Panc1 (cell line): ENCODE measurements around the gene SPIN2A. TPM values are rescaled to one million over a fixed set of nuclear protein-coding genes. Genes with fewer than 3 reads are reported as not detected.
"Not testable (repeated sequence)": the region's sequence is repeated elsewhere in the genome, so short reads cannot be mapped to it uniquely, and the experiment has no call there.

Experiments used
- ATAC-seq: fragments of 200-7000 bp; cut with Tn5 transposase; 2 replicates; pipeline ENCODE4 v1.9.1; 2020; ENCODE audit warnings: mild to moderate bottlenecking, moderate library complexity
- BruUV-seq: library from RNA; stranded (reverse); fragments of 400-500 nt; replicated peaks from 2 replicates; lab custom pipeline; 2021; lab: Mats Ljungman, UMichigan
- CTCF ChIA-PET: fragments of 300-600 bp; sonication (Branson Sonifier 250); formaldehyde crosslinking; loops from one replicate; lab custom pipeline; 2022; ENCODE audit warnings: antibody characterized with exemption; lab: Charles Lee
- POLR2A ChIA-PET: fragments of 300-600 bp; sonication (Branson Sonifier 250); formaldehyde crosslinking; loops from one replicate; lab custom pipeline; 2022; ENCODE audit warnings: antibody characterized with exemption; lab: Charles Lee
- DNase-seq: peaks from one replicate; pipeline ENCODE4 v3.0.0-alpha.2; 2010; ENCODE audit warnings: low read depth, low spot score
- H3K27ac ChIP-seq: 2 replicates; pipeline ENCODE4 v1.5.1; 2011; ENCODE audit warnings: mild to moderate bottlenecking, low read length, inconsistent platforms
- H3K27me3 ChIP-seq: fragments of 200-500 bp; sonication (Bioruptor generic); 2 replicates; pipeline ENCODE4 v1.6.0; 2014; ENCODE audit warnings: low read length, inconsistent platforms; ENCODE audit not compliant: control insufficient read depth, insufficient read depth
- H3K36me3 ChIP-seq: fragments of 200-500 bp; sonication (Bioruptor generic); 2 replicates; pipeline ENCODE4 v1.5.1; 2014; ENCODE audit warnings: inconsistent platforms, mild to moderate bottlenecking, low read length, moderate library complexity; ENCODE audit not compliant: control insufficient read depth, insufficient read depth
- H3K4me1 ChIP-seq: 2 replicates; pipeline ENCODE4 v1.5.1; 2011; ENCODE audit warnings: inconsistent platforms, mild to moderate bottlenecking, low read length, moderate library complexity; ENCODE audit not compliant: control insufficient read depth, insufficient read depth
- H3K4me3 ChIP-seq, 2 experiments: 2 replicates each; pipeline ENCODE4 v1.5.1; 2011 to 2012; ENCODE audit warnings: low read depth in 2 of 2, low read length in 2 of 2, mild to moderate bottlenecking in 2 of 2, inconsistent platforms in 1 of 2, moderate library complexity in 1 of 2
- H3K9me3 ChIP-seq: fragments of 200-500 bp; sonication (Bioruptor generic); 2 replicates; pipeline ENCODE4 v1.5.1; 2014; ENCODE audit warnings: low read depth, mild to moderate bottlenecking, inconsistent platforms, low read length, moderate library complexity; ENCODE audit not compliant: control insufficient read depth, insufficient read depth
- POLR2AphosphoS5 ChIP-seq: IDR thresholded peaks from 2 replicates; pipeline ENCODE4 v1.6.1; 2012; ENCODE audit warnings: mild to moderate bottlenecking, low read depth, low read length, moderate library complexity
- SIN3A ChIP-seq: IDR thresholded peaks from 2 replicates; pipeline ENCODE4 v1.6.1; 2012; ENCODE audit warnings: low read depth, mild to moderate bottlenecking, low read length, moderate library complexity, borderline replicate concordance; ENCODE audit not compliant: insufficient read depth
- TCF7L2 ChIP-seq: IDR thresholded peaks from 2 replicates; pipeline ENCODE4 v1.6.1; 2011; ENCODE audit warnings: mild to moderate bottlenecking, low read depth, low read length, inconsistent platforms
- in situ Hi-C: cut with HindIII; loops from 2 replicates; pipeline ENCODE4 v1.10.0; 2016; ENCODE audit warnings: low sequenced_read_pairs, low pct_unique_long_range_greater_than_20kb
- intact Hi-C: fragments of 100-400 bp; cut with micrococcal nuclease; formaldehyde crosslinking; loops from one replicate; pipeline ENCODE4 v1.10.0; 2022; ENCODE audit not compliant: unreplicated experiment
- total RNA-seq: library from RNA; stranded (reverse); gene quantifications from one replicate; pipeline ENCODE4 v1.2.1, GENCODE V29; 2021; ENCODE audit not compliant: unreplicated experiment
- TF ChIP-seq, protein P1 (sequence below): fragments of 450-650 bp; IDR thresholded peaks from 2 replicates; pipeline ENCODE4 v1.5.1; 2017; ENCODE audit warnings: mild to moderate bottlenecking
- TF ChIP-seq, protein P2 (sequence below), 2 experiments: IDR thresholded peaks; 2 replicates each; pipeline ENCODE4 v1.6.1; 2011 to 2012; ENCODE audit warnings: low read depth in 2 of 2, control low read depth in 1 of 2, low read length in 1 of 2, mild to moderate bottlenecking in 1 of 2, moderate library complexity in 1 of 2; ENCODE audit not compliant: insufficient read depth in 1 of 2

The SPIN2A gene
- total RNA-seq, 1 experiment from 2014 or later: 1.3 TPM

GRCh38 chrX:57155171-57155570, 18.0 kb upstream of the SPIN2A start:
- no peak for ATAC-seq
- ChIA-PET CTCF (no interaction called here), POLR2A (no interaction called here)
- DNase-seq: no peak
- Histone ChIP-seq H3K27ac (no peak overlapping the region), H3K4me1 (no peaks in the 10 kb centered on the region), H3K27me3 (no peaks in the 10 kb centered on the region), H3K4me3 (no peak overlapping the region), H3K36me3 (no peaks in the 10 kb centered on the region), H3K9me3 (no peaks in the 10 kb centered on the region)
- in situ Hi-C loops: no loop called here
- TF ChIP-seq SIN3A (no peak), TCF7L2 (no peak), POLR2AphosphoS5 (no peak)
- TF ChIP-seq, protein P1, sequence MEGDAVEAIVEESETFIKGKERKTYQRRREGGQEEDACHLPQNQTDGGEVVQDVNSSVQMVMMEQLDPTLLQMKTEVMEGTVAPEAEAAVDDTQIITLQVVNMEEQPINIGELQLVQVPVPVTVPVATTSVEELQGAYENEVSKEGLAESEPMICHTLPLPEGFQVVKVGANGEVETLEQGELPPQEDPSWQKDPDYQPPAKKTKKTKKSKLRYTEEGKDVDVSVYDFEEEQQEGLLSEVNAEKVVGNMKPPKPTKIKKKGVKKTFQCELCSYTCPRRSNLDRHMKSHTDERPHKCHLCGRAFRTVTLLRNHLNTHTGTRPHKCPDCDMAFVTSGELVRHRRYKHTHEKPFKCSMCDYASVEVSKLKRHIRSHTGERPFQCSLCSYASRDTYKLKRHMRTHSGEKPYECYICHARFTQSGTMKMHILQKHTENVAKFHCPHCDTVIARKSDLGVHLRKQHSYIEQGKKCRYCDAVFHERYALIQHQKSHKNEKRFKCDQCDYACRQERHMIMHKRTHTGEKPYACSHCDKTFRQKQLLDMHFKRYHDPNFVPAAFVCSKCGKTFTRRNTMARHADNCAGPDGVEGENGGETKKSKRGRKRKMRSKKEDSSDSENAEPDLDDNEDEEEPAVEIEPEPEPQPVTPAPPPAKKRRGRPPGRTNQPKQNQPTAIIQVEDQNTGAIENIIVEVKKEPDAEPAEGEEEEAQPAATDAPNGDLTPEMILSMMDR: no peak
- TF ChIP-seq, protein P2, sequence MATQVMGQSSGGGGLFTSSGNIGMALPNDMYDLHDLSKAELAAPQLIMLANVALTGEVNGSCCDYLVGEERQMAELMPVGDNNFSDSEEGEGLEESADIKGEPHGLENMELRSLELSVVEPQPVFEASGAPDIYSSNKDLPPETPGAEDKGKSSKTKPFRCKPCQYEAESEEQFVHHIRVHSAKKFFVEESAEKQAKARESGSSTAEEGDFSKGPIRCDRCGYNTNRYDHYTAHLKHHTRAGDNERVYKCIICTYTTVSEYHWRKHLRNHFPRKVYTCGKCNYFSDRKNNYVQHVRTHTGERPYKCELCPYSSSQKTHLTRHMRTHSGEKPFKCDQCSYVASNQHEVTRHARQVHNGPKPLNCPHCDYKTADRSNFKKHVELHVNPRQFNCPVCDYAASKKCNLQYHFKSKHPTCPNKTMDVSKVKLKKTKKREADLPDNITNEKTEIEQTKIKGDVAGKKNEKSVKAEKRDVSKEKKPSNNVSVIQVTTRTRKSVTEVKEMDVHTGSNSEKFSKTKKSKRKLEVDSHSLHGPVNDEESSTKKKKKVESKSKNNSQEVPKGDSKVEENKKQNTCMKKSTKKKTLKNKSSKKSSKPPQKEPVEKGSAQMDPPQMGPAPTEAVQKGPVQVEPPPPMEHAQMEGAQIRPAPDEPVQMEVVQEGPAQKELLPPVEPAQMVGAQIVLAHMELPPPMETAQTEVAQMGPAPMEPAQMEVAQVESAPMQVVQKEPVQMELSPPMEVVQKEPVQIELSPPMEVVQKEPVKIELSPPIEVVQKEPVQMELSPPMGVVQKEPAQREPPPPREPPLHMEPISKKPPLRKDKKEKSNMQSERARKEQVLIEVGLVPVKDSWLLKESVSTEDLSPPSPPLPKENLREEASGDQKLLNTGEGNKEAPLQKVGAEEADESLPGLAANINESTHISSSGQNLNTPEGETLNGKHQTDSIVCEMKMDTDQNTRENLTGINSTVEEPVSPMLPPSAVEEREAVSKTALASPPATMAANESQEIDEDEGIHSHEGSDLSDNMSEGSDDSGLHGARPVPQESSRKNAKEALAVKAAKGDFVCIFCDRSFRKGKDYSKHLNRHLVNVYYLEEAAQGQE (IDR thresholded peaks at IDR 0.05; ENCODE audit: insufficient read depth in 1 of 2, low read depth in 2 of 2, low read length in 1 of 2): no peak
- BruUV-seq: no TSS peak
- intact Hi-C loops: no loop called here

GRCh38 chrX:57152222-57152621, 15.0 kb upstream of the SPIN2A start:
- BruUV-seq, POLR2A ChIA-PET, DNase-seq, H3K27ac ChIP-seq, in situ Hi-C loops, intact Hi-C loops, H3K9me3 ChIP-seq, CTCF ChIA-PET, ATAC-seq, H3K4me3 ChIP-seq, H3K4me1 ChIP-seq, H3K36me3 ChIP-seq, H3K27me3 ChIP-seq: not testable (repeated sequence)

- CTCF ChIA-PET: no interaction called here
Measured at GRCh38 chrX:57138674-57139073, 1.5 kb upstream of the SPIN2A start.

More at GRCh38 chrX:57138674-57139073, 1.5 kb upstream of the SPIN2A start:
- no peaks in the 10 kb centered on the region for H3K27me3 ChIP-seq
- in situ Hi-C loops (no loop called here), intact Hi-C loops (no loop called here)
- no peak overlapping the region for H3K4me3 ChIP-seq
- BruUV-seq: no TSS peak
- POLR2A ChIA-PET: no interaction called here
- no peaks in the 10 kb centered on the region for H3K4me1 ChIP-seq
- ATAC-seq: no peak
- no peaks in the 10 kb centered on the region for H3K36me3 ChIP-seq
- H3K9me3 ChIP-seq: no peaks in the 10 kb centered on the region
- DNase-seq: no peak
- no peak for TF ChIP-seq SIN3A
- TF ChIP-seq, protein P1: no peak
- TF ChIP-seq, protein P2 (IDR thresholded peaks at IDR 0.05; ENCODE audit: insufficient read depth in 1 of 2, low read depth in 2 of 2, low read length in 1 of 2): no peak
- TF ChIP-seq POLR2AphosphoS5: no peak
- TF ChIP-seq TCF7L2: no peak
- H3K27ac ChIP-seq: no peak overlapping the region
